ENCODE results near the gene NF2.

The NF2 gene

GRCh38 chr22:29615705-29616327 is 12.4 kb downstream of the NF2 start:
- no peak for DNase-seq (ENCODE audit: low read depth, low spot score)
- H3K4me3 ChIP-seq (ENCODE audit: low read depth, low read length) = no peak overlapping the region
- no peak for TF ChIP-seq CTCF (IDR thresholded peaks at IDR 0.05; ENCODE audit: low read depth, low read length)
- in situ Hi-C loops (cut with HindIII; ENCODE audit: low sequenced_read_pairs) = no loop called here

GRCh38 chr22:29617922-29618629 is 14.6 kb downstream of the NF2 start:
- no peak for TF ChIP-seq CTCF (IDR thresholded peaks at IDR 0.05; ENCODE audit: low read depth, low read length)
- DNase-seq (ENCODE audit: low read depth, low spot score) = peak; percentile 43
- H3K4me3 ChIP-seq (ENCODE audit: low read depth, low read length) = no peak overlapping the region
- in situ Hi-C loops (cut with HindIII; ENCODE audit: low sequenced_read_pairs) = no loop called here

GRCh38 chr22:29621761-29622526 is 18.5 kb downstream of the NF2 start:
- peak; percentile 94 for DNase-seq (ENCODE audit: low read depth, low spot score)
- no peak for TF ChIP-seq CTCF (IDR thresholded peaks at IDR 0.05; ENCODE audit: low read depth, low read length)
- peak overlapping the region; percentile 0 for H3K4me3 ChIP-seq (ENCODE audit: low read depth, low read length)
- in situ Hi-C loops (cut with HindIII; ENCODE audit: low sequenced_read_pairs) = no loop called here

GRCh38 chr22:29623059-29623458 is 19.6 kb downstream of the NF2 start:
- in situ Hi-C loops (cut with HindIII; ENCODE audit: low sequenced_read_pairs) = no loop called here
- DNase-seq (ENCODE audit: low read depth, low spot score) = no peak
- no peak for TF ChIP-seq CTCF (IDR thresholded peaks at IDR 0.05; ENCODE audit: low read depth, low read length)
- no peak overlapping the region for H3K4me3 ChIP-seq (ENCODE audit: low read depth, low read length)

- no peak for TF ChIP-seq CTCF (IDR thresholded peaks at IDR 0.05; ENCODE audit: low read depth, low read length)
- DNase-seq (ENCODE audit: low read depth, low spot score) = no peak
- in situ Hi-C loops (cut with HindIII; ENCODE audit: low sequenced_read_pairs) = no loop called here
- no peak overlapping the region for H3K4me3 ChIP-seq (ENCODE audit: low read depth, low read length)
Measured at GRCh38 chr22:29623553-29624169, 20.2 kb downstream of the NF2 start.

GRCh38 chr22:29625090-29625825 is 21.8 kb downstream of the NF2 start:
- in situ Hi-C loops (cut with HindIII; ENCODE audit: low sequenced_read_pairs) = no loop called here

More at GRCh38 chr22:29625090-29625825, 21.8 kb downstream of the NF2 start:
- H3K4me3 ChIP-seq (ENCODE audit: low read depth, low read length) = no peak overlapping the region
- peak; percentile 90 for TF ChIP-seq CTCF (IDR thresholded peaks at IDR 0.05; ENCODE audit: low read depth, low read length)
- peak; percentile 88 for DNase-seq (ENCODE audit: low read depth, low spot score)

All from astrocyte of the spinal cord (primary cell).